ENCODE results near the gene NUCKS1. TPM values are rescaled to one million over a fixed set of nuclear protein-coding genes. Genes with fewer than 3 reads are reported as not detected.

The NUCKS1 gene
- total RNA-seq, 1 donor from 2014 or later: 185 TPM

GRCh38 chr1:205775015-205775716, 25.2 kb upstream of the NUCKS1 start, which contains the start of gene RAB29:
TSS of gene RAB29 (minus strand) at chr1:205775482. CDS start at chr1:205774956, 526 bp downstream.
- peak; percentile 95 for ATAC-seq

GRCh38 chr1:205774198-205775014, 24.4 kb upstream of the NUCKS1 start:
- intact Hi-C loops (cut with DNase I): no loop called here
- ATAC-seq: peak; percentile 15
- DNase-seq (ENCODE audit: missing footprints): no peak

More at GRCh38 chr1:205775015-205775716, 25.2 kb upstream of the NUCKS1 start, which contains the start of gene RAB29:
- intact Hi-C loops (cut with DNase I): no loop called here
- DNase-seq (ENCODE audit: missing footprints): peak; percentile 92

GRCh38 chr1:205772607-205773032, 22.6 kb upstream of the NUCKS1 start:
- ATAC-seq: no peak
- DNase-seq (ENCODE audit: missing footprints): no peak
- intact Hi-C loops (cut with DNase I): no loop called here

- no peak for DNase-seq (ENCODE audit: missing footprints)
- ATAC-seq: no peak
- intact Hi-C loops (cut with DNase I): no loop called here
Measured at GRCh38 chr1:205770618-205771017, 20.6 kb upstream of the NUCKS1 start.

- ATAC-seq: no peak
- intact Hi-C loops (cut with DNase I): no loop called here
- DNase-seq (ENCODE audit: missing footprints): no peak
Measured at GRCh38 chr1:205769641-205770365, 19.8 kb upstream of the NUCKS1 start.

GRCh38 chr1:205767248-205767647, 17.3 kb upstream of the NUCKS1 start:
- ATAC-seq: no peak
- intact Hi-C loops (cut with DNase I): no loop called here
- no peak for DNase-seq (ENCODE audit: missing footprints)

GRCh38 chr1:205766570-205766969, 16.6 kb upstream of the NUCKS1 start:
- ATAC-seq (no peak), DNase-seq (ENCODE audit: missing footprints) (no peak)
- intact Hi-C loops (cut with DNase I): no loop called here

- ATAC-seq (no peak), DNase-seq (ENCODE audit: missing footprints) (no peak)
- intact Hi-C loops (cut with DNase I): no loop called here
Measured at GRCh38 chr1:205766038-205766437, 16.1 kb upstream of the NUCKS1 start.

- no peak for DNase-seq (ENCODE audit: missing footprints)
- intact Hi-C loops (cut with DNase I): no loop called here
- no peak for ATAC-seq
Measured at GRCh38 chr1:205764578-205764977, 14.6 kb upstream of the NUCKS1 start.

- no peak for ATAC-seq
- intact Hi-C loops (cut with DNase I): no loop called here
- no peak for DNase-seq (ENCODE audit: missing footprints)
Measured at GRCh38 chr1:205763980-205764379, 14.0 kb upstream of the NUCKS1 start.

- ATAC-seq (no peak), DNase-seq (ENCODE audit: missing footprints) (no peak)
- intact Hi-C loops (cut with DNase I): no loop called here
Measured at GRCh38 chr1:205760606-205761005, 10.6 kb upstream of the NUCKS1 start.

GRCh38 chr1:205756552-205756951, 6.6 kb upstream of the NUCKS1 start:
- ATAC-seq (no peak), DNase-seq (ENCODE audit: missing footprints) (no peak)
- intact Hi-C loops (cut with DNase I): no loop called here

GRCh38 chr1:205754857-205755256, 4.9 kb upstream of the NUCKS1 start:
- no peak for ATAC-seq

GRCh38 chr1:205751036-205751651, 1.2 kb upstream of the NUCKS1 start:
- intact Hi-C loops (cut with DNase I): no loop called here
- DNase-seq (ENCODE audit: missing footprints) (no peak), ATAC-seq (no peak)

More at GRCh38 chr1:205754857-205755256, 4.9 kb upstream of the NUCKS1 start:
- no peak for DNase-seq (ENCODE audit: missing footprints)
- intact Hi-C loops (cut with DNase I): no loop called here

GRCh38 chr1:205749234-205750137, 496 bp downstream of the NUCKS1 start:
- DNase-seq (ENCODE audit: missing footprints) (peak; percentile 96), ATAC-seq (peak; percentile 94)
- intact Hi-C loops (cut with DNase I): loop anchor here (1.0 kb wide), 2 partner anchors 64 to 164 kb away; partner anchors contain the start of gene SLC41A1

GRCh38 chr1:205748403-205749233, 1.4 kb downstream of the NUCKS1 start:
- intact Hi-C loops (cut with DNase I): loop anchor here (1.0 kb wide), 2 partner anchors 65 to 165 kb away; partner anchors contain the start of gene SLC41A1
- no peak for DNase-seq (ENCODE audit: missing footprints)

More at GRCh38 chr1:205748403-205749233, 1.4 kb downstream of the NUCKS1 start:
- ATAC-seq: peak; percentile 30

Measured in Right ventricle myocardium inferior (tissue), 1 donor.